Activated naive CD4-positive, alpha-beta T cell treated with anti-CD3 and anti-CD28 coated beads, Interleukin-2, amount 50 U/mL, for 16 hours (primary cell): Measurements from ENCODE around the gene CAMK2G.

Experiments
- DNase-seq: peaks from one replicate; pipeline ENCODE4 v3.0.0-alpha.2; 2020

The CAMK2G gene

GRCh38 chr10:73763343-73763742 lies 111.0 kb downstream of the CAMK2G start:
- no peak for DNase-seq

- no peak for DNase-seq
These were observed 111.4 kb downstream of the CAMK2G start for GRCh38 chr10:73762915-73763314.
